H1 (cell line): ENCODE measurements around the gene SBK2.

Experiments
- GABPA ChIP-seq: IDR thresholded peaks from 2 replicates; pipeline ENCODE4 v1.6.1; 2011; ENCODE audit warnings: mild to moderate bottlenecking, low read length, moderate library complexity, borderline replicate concordance; ENCODE audit not compliant: insufficient read depth
- POLR2A ChIP-seq, 2 experiments: IDR thresholded peaks; 1 replicate in 1 of 2; 2 replicates in 1 of 2; pipeline ENCODE4 v1.6.1; 2011; ENCODE audit warnings: low read depth in 2 of 2, low read length in 2 of 2, mild to moderate bottlenecking in 2 of 2; ENCODE audit errors: control extremely low read depth in 1 of 2
- RAD21 ChIP-seq, 2 experiments: IDR thresholded peaks in 1 of 2; conservative IDR thresholded peaks in 1 of 2; 2 replicates each; pipeline ENCODE4 v1.6.1; 2011; ENCODE audit warnings: low read depth in 2 of 2, low read length in 2 of 2, improper control_type of control experiment in 1 of 2, inconsistent platforms in 1 of 2, mild to moderate bottlenecking in 1 of 2, moderate library complexity in 1 of 2
- TEAD4 ChIP-seq: IDR thresholded peaks from 2 replicates; pipeline ENCODE4 v1.6.1; 2012; ENCODE audit warnings: low read depth, low read length, inconsistent platforms, mixed read lengths
- TF ChIP-seq, protein P1 (sequence below), 3 experiments: IDR thresholded peaks; 1 replicate in 2 of 3; 2 replicates in 1 of 3; pipeline versions ENCODE4 v1.5.1 to v1.6.1; 2011; ENCODE audit warnings: low read length in 3 of 3, mild to moderate bottlenecking in 3 of 3, inconsistent platforms in 2 of 3, low read depth in 1 of 3, moderate library complexity in 1 of 3; ENCODE audit not compliant: insufficient read depth in 1 of 3; ENCODE audit errors: control extremely low read depth in 1 of 3

DNA sequence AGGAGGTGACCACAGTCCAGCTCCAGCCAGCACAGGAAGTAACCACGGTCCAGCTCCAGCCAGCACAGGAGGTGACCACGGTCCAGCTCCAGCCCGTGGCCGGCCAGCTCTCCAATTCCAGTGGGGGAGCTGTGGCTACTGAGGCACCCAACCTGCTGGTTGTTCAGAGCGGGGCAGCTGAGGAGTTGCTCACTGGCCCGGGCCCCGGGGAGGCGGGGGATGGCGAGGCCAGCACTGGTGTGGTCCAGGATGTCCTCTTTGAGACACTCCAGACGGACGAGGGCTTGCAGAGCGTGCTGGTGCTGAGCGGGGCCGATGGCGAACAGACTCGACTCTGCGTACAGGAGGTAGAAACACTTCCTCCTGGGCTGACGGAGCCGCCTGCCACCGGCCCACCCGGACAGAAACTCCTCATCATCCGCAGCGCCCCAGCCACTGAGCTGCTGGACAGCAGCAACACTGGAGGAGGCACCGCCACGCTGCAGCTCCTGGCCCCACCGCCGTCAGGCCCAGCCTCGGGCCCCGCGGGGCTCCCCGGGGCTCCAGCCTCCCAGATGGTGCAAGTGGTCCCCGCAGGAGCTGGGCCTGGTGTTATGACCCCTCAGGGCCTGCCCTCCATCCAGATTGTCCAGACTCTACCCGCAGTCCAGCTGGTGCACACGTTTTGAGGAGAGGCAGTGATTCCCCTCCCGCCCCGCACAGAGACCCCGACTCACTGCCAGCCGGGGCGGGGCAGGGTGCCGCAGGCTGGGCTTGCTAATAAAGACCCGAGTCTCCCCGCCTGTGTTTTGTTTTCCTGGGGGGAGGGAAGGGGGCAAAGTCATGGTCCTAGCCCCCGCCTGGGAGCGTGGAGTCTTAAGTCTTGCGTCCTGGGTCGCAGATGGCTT is 53.0 kb downstream of the SBK2 start:
- TF ChIP-seq POLR2A (IDR thresholded peaks at IDR 0.05; ENCODE audit: control extremely low read depth in 1 of 2, low read depth in 2 of 2, low read length in 2 of 2) (no peak), RAD21 (IDR thresholded peaks at IDR 0.05 in 1 of 2, conservative IDR thresholded peaks at IDR 0.05 in 1 of 2; ENCODE audit: low read depth in 2 of 2, low read length in 2 of 2) (no peak), GABPA (no peak), TEAD4 (no peak)
- TF ChIP-seq, protein P1, sequence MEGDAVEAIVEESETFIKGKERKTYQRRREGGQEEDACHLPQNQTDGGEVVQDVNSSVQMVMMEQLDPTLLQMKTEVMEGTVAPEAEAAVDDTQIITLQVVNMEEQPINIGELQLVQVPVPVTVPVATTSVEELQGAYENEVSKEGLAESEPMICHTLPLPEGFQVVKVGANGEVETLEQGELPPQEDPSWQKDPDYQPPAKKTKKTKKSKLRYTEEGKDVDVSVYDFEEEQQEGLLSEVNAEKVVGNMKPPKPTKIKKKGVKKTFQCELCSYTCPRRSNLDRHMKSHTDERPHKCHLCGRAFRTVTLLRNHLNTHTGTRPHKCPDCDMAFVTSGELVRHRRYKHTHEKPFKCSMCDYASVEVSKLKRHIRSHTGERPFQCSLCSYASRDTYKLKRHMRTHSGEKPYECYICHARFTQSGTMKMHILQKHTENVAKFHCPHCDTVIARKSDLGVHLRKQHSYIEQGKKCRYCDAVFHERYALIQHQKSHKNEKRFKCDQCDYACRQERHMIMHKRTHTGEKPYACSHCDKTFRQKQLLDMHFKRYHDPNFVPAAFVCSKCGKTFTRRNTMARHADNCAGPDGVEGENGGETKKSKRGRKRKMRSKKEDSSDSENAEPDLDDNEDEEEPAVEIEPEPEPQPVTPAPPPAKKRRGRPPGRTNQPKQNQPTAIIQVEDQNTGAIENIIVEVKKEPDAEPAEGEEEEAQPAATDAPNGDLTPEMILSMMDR (IDR thresholded peaks at IDR 0.05; ENCODE audit: control extremely low read depth in 1 of 3, insufficient read depth in 1 of 3, low read depth in 1 of 3, low read length in 3 of 3) = no peak
